GM12801 (cell line): Measurements from ENCODE around the gene HYAL1.

Experiments used
- TF ChIP-seq, protein P1 (sequence below): IDR thresholded peaks from one replicate; pipeline ENCODE4 v1.5.1; 2011; ENCODE audit warnings: control low read depth; ENCODE audit not compliant: insufficient read length; ENCODE audit errors: extremely low read depth

The HYAL1 gene

DNA sequence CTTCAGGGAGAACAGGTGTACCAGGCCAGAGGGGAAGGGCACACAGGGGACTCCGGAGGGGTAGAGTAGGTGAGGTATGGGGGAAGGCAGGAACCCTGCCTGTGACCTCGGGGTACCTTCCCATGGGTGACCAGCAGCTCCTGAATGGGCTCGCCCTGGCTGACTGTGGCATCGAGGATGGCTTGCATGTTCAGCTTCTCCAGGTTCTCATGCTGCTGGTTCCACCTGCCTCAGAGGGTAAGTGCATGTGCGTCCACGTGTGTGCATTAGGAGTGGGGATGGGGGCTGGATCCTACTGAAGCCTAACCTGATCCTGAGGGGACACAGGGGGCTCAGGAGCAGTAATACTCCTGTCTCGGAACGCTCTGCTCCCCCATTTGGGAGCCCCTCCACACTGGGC is 41.6 kb upstream of the HYAL1 start:
- TF ChIP-seq, protein P1, sequence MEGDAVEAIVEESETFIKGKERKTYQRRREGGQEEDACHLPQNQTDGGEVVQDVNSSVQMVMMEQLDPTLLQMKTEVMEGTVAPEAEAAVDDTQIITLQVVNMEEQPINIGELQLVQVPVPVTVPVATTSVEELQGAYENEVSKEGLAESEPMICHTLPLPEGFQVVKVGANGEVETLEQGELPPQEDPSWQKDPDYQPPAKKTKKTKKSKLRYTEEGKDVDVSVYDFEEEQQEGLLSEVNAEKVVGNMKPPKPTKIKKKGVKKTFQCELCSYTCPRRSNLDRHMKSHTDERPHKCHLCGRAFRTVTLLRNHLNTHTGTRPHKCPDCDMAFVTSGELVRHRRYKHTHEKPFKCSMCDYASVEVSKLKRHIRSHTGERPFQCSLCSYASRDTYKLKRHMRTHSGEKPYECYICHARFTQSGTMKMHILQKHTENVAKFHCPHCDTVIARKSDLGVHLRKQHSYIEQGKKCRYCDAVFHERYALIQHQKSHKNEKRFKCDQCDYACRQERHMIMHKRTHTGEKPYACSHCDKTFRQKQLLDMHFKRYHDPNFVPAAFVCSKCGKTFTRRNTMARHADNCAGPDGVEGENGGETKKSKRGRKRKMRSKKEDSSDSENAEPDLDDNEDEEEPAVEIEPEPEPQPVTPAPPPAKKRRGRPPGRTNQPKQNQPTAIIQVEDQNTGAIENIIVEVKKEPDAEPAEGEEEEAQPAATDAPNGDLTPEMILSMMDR = no peak

DNA sequence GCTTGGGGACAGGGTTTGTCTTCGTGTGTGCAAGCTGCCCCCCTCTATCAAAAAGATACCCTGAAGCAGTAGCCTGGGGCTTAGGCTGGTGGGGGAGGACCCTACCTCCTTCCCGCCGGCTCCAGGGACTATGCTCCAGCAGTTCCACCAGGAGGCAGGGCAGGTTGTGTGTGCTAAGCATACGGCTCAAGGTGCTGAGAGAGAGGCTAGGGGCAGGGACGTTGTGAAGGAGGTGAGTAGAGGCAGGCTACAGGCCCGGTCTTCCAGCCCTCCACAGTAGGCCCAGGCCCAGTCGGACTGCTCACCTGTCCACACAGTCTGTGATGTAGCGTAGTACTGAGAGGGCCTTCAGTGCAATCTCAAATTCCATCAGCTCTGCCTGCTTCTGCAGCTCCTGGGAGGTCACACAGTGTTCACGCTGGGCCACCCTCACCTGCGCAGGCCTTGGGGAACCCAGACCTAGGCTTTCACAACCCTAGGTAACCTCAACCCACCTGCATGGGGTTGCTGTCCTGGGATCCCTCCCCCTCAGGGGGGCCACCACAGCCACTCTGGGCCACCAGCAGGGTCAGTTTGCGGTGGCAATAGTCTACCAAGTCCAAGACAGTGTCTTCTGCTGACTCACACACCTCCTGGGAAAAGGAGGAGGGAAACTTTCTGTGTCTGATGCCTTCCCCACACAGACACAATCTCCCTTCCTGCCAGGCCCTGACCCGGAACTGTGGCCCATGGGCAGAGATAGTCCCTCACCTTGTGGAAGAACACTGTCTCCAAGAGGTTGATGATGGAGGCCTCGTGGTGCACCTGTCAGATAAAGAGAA is 39.6 kb upstream of the HYAL1 start:
- TF ChIP-seq, protein P1 = no peak

- TF ChIP-seq, protein P1 = no peak
Observed at GRCh38 chr3:50341996-50342650, 38.7 kb upstream of the HYAL1 start.

DNA sequence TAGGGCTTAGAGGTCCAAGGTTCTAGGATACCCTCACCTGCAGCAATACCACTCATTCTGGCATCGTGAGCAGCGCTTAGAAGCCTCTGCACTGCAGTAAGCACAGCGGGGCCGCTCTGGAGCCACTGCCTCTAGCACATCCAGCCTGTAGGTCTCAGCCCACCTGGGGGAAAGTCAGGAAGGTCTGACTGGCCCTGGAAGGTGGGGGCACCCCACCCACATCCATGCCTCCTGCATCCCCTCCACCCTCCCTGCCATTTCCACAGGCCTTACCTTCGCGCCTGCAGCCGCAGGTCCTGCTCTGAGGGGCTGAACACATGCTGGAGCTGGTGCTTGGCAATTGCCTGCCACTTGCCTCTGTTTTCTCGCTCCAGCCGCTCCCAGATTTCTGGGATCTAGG is 38.2 kb upstream of the HYAL1 start:
- TF ChIP-seq, protein P1 = no peak

DNA sequence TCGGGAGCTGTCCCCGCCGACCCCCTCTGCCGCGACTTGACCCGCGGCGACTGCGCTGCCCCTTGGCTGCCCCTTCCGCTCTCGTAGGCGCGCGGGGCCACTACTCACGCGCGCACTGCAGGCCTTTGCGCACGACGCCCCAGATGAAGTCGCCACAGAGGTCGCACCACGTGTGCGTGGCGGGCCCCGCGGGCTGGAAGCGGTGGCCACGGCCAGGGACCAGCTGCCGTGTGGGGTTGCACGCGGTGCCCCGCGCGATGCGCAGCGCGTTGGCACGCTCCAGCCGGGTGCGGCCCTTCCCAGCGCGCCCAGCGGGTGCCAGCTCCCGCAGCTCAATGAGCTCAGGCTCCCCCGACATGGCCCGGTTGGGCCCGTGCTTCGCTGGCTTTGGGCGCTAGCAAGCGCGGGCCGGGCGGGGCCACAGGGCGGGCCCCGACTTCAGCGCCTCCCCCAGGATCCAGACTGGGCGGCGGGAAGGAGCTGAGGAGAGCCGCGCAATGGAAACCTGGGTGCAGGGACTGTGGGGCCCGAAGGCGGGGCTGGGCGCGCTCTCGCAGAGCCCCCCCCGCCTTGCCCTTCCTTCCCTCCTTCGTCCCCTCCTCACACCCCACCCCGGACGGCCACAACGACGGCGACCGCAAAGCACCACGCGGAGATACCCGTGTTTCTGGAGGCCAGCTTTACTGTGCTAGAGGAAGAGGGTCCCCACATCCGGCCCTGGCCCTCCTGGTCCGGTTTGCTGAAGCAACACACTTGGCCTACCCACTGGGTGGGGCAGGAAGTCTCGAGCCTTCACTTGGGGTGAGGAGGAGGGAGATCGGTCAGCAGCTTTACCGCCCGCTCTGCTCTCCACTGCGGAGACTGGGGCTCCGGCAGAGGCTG is 37.3 kb upstream of the HYAL1 start, which contains the start of gene RASSF1:
TSS of gene RASSF1 (minus strand) at position 389 of the 882 bp plus-strand sequence. CDS start at position 358, 31 bp downstream.
- TF ChIP-seq, protein P1 = no peak

GRCh38 chr3:50340147-50340447 is 36.7 kb upstream of the HYAL1 start:
- TF ChIP-seq, protein P1 = no peak
